ENCODE measurements around the gene FSTL5. TPM values are rescaled to one million over a fixed set of nuclear protein-coding genes. Genes with fewer than 3 reads are reported as not detected.

Gene FSTL5
- total and polyA plus RNA-seq, 10 of the 15 experiments (the other 5 are each of a cell fraction or from before 2014, with no cell fraction given): 0.04 to 2.4 (median 0.08) TPM; not detected in 4

DNA sequence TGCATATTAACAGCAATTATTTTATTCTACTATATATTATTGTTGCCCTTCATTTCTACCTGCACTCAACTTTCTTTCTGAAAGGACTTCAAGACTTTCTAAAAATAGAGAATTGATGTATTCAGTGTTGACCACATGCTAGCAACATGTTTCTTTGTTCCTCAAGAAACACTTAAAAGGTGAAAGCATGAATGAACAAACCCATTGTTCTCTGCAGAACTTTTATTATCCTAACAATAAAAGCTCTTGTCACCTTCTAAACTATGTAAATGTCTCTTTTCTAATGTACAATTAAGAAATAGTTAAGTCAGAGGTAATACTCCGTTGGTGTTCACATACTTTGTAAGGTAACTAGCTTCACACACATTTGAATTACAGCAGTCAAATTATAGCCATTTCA lies 638.7 kb downstream of the FSTL5 start:
- intact Hi-C loops (cut with micrococcal nuclease; ENCODE audit: unreplicated experiment) (no loop called here), in situ Hi-C loops (cut with MboI) (no loop called here)
- Histone ChIP-seq H3K4me1 (ENCODE audit: control insufficient read depth, insufficient read depth, low read length) (no peaks in the 10 kb centered on the region), H3K36me3 (ENCODE audit: control insufficient read depth in 2 of 2, insufficient read depth in 2 of 2, low read length in 1 of 2) (no peaks in the 10 kb centered on the region), H3K9ac (ENCODE audit: control insufficient read depth, insufficient read depth, low read length) (no peak overlapping the region), H4K20me1 (ENCODE audit: control insufficient read depth, insufficient read depth) (no peaks in the 10 kb centered on the region), H3K79me2 (ENCODE audit: control insufficient read depth, insufficient read depth, low read length) (no peaks in the 10 kb centered on the region), H3K9me3 (replicated peaks; ENCODE audit: control insufficient read depth, insufficient read depth, low read length) (no peaks in the 10 kb centered on the region), H3K4me3 (no peak overlapping the region), H3K27ac (ENCODE audit: control insufficient read depth, insufficient read depth) (no peak overlapping the region), H3K4me2 (ENCODE audit: control insufficient read depth, insufficient read depth) (no peak overlapping the region), H3K27me3 (replicated peaks in 1 of 2; ENCODE audit: control insufficient read depth in 2 of 2, insufficient read depth in 2 of 2, low read length in 1 of 2) (no peaks in the 10 kb centered on the region), H2AFZ (ENCODE audit: control insufficient read depth, low read depth, low read length) (no peak overlapping the region)
- no peak for FAIRE-seq
- ChIA-PET RAD21 (ENCODE audit: unreplicated experiment) (interaction anchor here (1.1 to 1.5 kb wide), 3 partner anchors 28 to 59 kb away, joined by 3 to 4 read pairs (median 3); no protein-coding TSS in a partner anchor), POLR2A (no interaction called here), SMC1A (ENCODE audit: uncharacterized antibody, unreplicated experiment) (interaction anchor here (1.1 to 1.9 kb wide), 4 partner anchors 10 to 31 kb away, joined by 3 to 7 read pairs (median 5); no protein-coding TSS in a partner anchor), CTCF (interaction anchor here (0.6 kb wide), 1 partner anchor 28 kb away, joined by 3 read pairs; no protein-coding TSS in a partner anchor)
- BruUV-seq (replicated peaks): no TSS peak
- 10% methylated on average over 1 of the region's 1 CpG for WGBS (ENCODE audit: insufficient coverage, insufficient replicate concordance, low lambda C conversion rate, missing lambda C conversion rate)
- ATAC-seq: peak; percentile 74
- no peak for DNase-seq (ENCODE audit: low read depth, low spot score)
- peak; percentile 92; the same call in 1 of the 3 replicates for TF ChIP-seq POU2F2 (IDR thresholded peaks at IDR 0.05; ENCODE audit: borderline replicate concordance, low read depth, low read length)
- TF ChIP-seq, protein P1, sequence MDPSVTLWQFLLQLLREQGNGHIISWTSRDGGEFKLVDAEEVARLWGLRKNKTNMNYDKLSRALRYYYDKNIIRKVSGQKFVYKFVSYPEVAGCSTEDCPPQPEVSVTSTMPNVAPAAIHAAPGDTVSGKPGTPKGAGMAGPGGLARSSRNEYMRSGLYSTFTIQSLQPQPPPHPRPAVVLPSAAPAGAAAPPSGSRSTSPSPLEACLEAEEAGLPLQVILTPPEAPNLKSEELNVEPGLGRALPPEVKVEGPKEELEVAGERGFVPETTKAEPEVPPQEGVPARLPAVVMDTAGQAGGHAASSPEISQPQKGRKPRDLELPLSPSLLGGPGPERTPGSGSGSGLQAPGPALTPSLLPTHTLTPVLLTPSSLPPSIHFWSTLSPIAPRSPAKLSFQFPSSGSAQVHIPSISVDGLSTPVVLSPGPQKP (IDR thresholded peaks at IDR 0.05; ENCODE audit: low read depth, low read length): no peak
- TF ChIP-seq MTA2 (IDR thresholded peaks at IDR 0.05; ENCODE audit: low read depth): peak; percentile 79
- TF ChIP-seq SMAD5 (IDR thresholded peaks at IDR 0.05; ENCODE audit: low read depth): no peak
- no peak for TF ChIP-seq NR2C1 (IDR thresholded peaks at IDR 0.05)
- TF ChIP-seq ZNF24 (IDR thresholded peaks at IDR 0.05): 0 out of 2 replicates have a peak, but pooled peaks have one; percentile 19
- TF ChIP-seq EP300 (IDR thresholded peaks at IDR 0.05; ENCODE audit: borderline replicate concordance in 1 of 2, control insufficient read depth in 1 of 2, low read depth in 2 of 2, low read length in 2 of 2): peak; percentile 25 to 28; a peak in 1 of 4 replicates
- peak; percentile 33; the same call in 1 of the 2 replicates for TF ChIP-seq BACH1 (IDR thresholded peaks at IDR 0.05; ENCODE audit: borderline replicate concordance)
- no peak for TF ChIP-seq ZNF207 (IDR thresholded peaks at IDR 0.05; ENCODE audit: borderline replicate concordance)
- peak; percentile 88 for TF ChIP-seq MEF2B (IDR thresholded peaks at IDR 0.05; ENCODE audit: partially characterized antibody, poor library complexity, severe bottlenecking)
- TF ChIP-seq NR2F1 (conservative IDR thresholded peaks at IDR 0.05): peak; percentile 61
- TF ChIP-seq CHD2 (IDR thresholded peaks at IDR 0.05; ENCODE audit: borderline replicate concordance, low read depth, low read length): 0 out of 2 replicates have a peak, but pooled peaks have one; percentile 17
- TF ChIP-seq KLF5 (IDR thresholded peaks at IDR 0.05; ENCODE audit: partially characterized antibody): no peak
- TF ChIP-seq ZNF217 (IDR thresholded peaks at IDR 0.05): peak; percentile 89

Data from GM12878 (cell line).